HG03520 (cell line): ENCODE results near the gene CCL23.
"Not testable (repeated sequence)": the region's sequence is repeated elsewhere in the genome, so short reads cannot be mapped to it uniquely, and the experiment has no call there.

ENCODE experiments used
- ATAC-seq: cut with Tn5 transposase; IDR thresholded peaks from one replicate; pipeline ENCODE4 v1.9.1; 2021; ENCODE audit warnings: mild to moderate bottlenecking, moderate library complexity; ENCODE audit not compliant: unreplicated experiment

Gene CCL23

GRCh38 chr17:36017799-36018198, at the start of gene CCL23:
TSS of gene CCL23 (minus strand) at chr17:36017972. CDS start at chr17:36017897, 75 bp downstream.
- ATAC-seq, result no peak

- ATAC-seq, result no peak
Measured at GRCh38 chr17:36066365-36066985, 48.7 kb upstream of the CCL23 start.

GRCh38 chr17:36063786-36064541, 46.2 kb upstream of the CCL23 start, which contains the start of gene CCL18:
TSS of gene CCL18 (plus strand) at chr17:36064272. CDS start at chr17:36064343, 71 bp downstream.
- ATAC-seq, result no peak

GRCh38 chr17:36060816-36061215, 43.0 kb upstream of the CCL23 start:
- ATAC-seq, result no peak

- ATAC-seq, result no peak
Measured at GRCh38 chr17:36059406-36059805, 41.6 kb upstream of the CCL23 start.

GRCh38 chr17:36057911-36058310, 40.1 kb upstream of the CCL23 start:
- ATAC-seq, result no peak

GRCh38 chr17:36055921-36056520, 38.2 kb upstream of the CCL23 start:
- no peak for ATAC-seq

GRCh38 chr17:36055171-36055570, 37.4 kb upstream of the CCL23 start:
- no peak for ATAC-seq

GRCh38 chr17:36049643-36050042, 31.9 kb upstream of the CCL23 start:
- no peak for ATAC-seq

GRCh38 chr17:36048066-36048465, 30.3 kb upstream of the CCL23 start:
- ATAC-seq, result no peak

GRCh38 chr17:36036235-36036634, 18.5 kb upstream of the CCL23 start:
- ATAC-seq, result no peak

GRCh38 chr17:36034127-36034526, 16.4 kb upstream of the CCL23 start:
- no peak for ATAC-seq

GRCh38 chr17:36030956-36031355, 13.2 kb upstream of the CCL23 start:
- no peak for ATAC-seq

- no peak for ATAC-seq
Measured at GRCh38 chr17:36027761-36028160, 10.0 kb upstream of the CCL23 start.

GRCh38 chr17:36024106-36024869, 6.5 kb upstream of the CCL23 start:
- ATAC-seq, result no peak

GRCh38 chr17:36019423-36019822, 1.7 kb upstream of the CCL23 start:
- ATAC-seq, result no peak

- ATAC-seq, result no peak
Measured at GRCh38 chr17:36016555-36016954, 1.2 kb downstream of the CCL23 start.

GRCh38 chr17:36015895-36016294, 1.9 kb downstream of the CCL23 start:
- ATAC-seq, result not testable (repeated sequence)

- no peak for ATAC-seq
Measured at GRCh38 chr17:36014946-36015345, 2.8 kb downstream of the CCL23 start.

GRCh38 chr17:36011201-36011600, 6.6 kb downstream of the CCL23 start:
- no peak for ATAC-seq

GRCh38 chr17:36008998-36009665, 8.6 kb downstream of the CCL23 start:
- no peak for ATAC-seq
